K562 (cell line): Measurements from ENCODE around the gene ABCD3. TPM values are rescaled to one million over a fixed set of nuclear protein-coding genes. Genes with fewer than 3 reads are reported as not detected.

Experiments used
- AFF1 ChIP-seq, 2 experiments: fragments of 450-650 bp; IDR thresholded peaks; 2 replicates each; pipeline ENCODE4 v1.6.1; 2018; ENCODE audit warnings: mild to moderate bottlenecking in 2 of 2, low read depth in 1 of 2; ENCODE audit not compliant: partially characterized antibody in 2 of 2
- GTF2A2 ChIP-seq: IDR thresholded peaks from 2 replicates; pipeline ENCODE4 v1.6.1; 2016; ENCODE audit warnings: mild to moderate bottlenecking, missing genetic modification characterization, missing compliant biosample characterization
- UBTF ChIP-seq, 2 experiments: IDR thresholded peaks; 2 replicates each; pipeline ENCODE4 v1.6.1; 2012; ENCODE audit warnings: improper control_type of control experiment in 2 of 2, low read depth in 2 of 2, low read length in 2 of 2, borderline replicate concordance in 1 of 2
- ZFPM2 ChIP-seq: fragments of 250-450 bp; sonication (Bioruptor Pico); IDR thresholded peaks from 2 replicates; pipeline ENCODE4 v1.5.1; 2022; ENCODE audit warnings: mild to moderate bottlenecking
- polyA plus RNA-seq, 8 experiments: library from polyadenylated mRNA; depleted of rRNA in 4 of 8; stranded (reverse) in 5 of 8; unstranded in 3 of 8; fragments of >200 nt; fragmentation: Nextera tagmentation in 2 of 8; fragmentation: Illumina TruSeq in 1 of 8; extraction: Ambion mirVana in 2 of 8; extraction: Trizol in 1 of 8; gene quantifications; 2 replicates each; pipeline versions ENCODE4 v1.2.1 to v1.2.3, GENCODE V29; 2011 to 2014; ENCODE audit warnings: inconsistent platforms in 1 of 8, missing spikeins in 1 of 8
- total RNA-seq, 7 experiments: library from RNA; depleted of rRNA in 6 of 7; stranded (reverse); fragments of >200 nt in 6 of 7; fragmentation: Illumina TruSeq in 2 of 7; extraction: Trizol in 2 of 7; gene quantifications; 2 replicates each; pipeline versions ENCODE4 v1.2.1 to v1.2.3, GENCODE V29; 2011 to 2021; ENCODE audit warnings: low replicate concordance in 1 of 7

Gene ABCD3
- total and polyA plus RNA-seq, 9 of the 15 experiments (the other 6 are each of a cell fraction or from before 2014, with no cell fraction given): 11.0 to 30.7 (median 15.5) TPM

- TF ChIP-seq AFF1 (IDR thresholded peaks at IDR 0.05; ENCODE audit: low read depth in 1 of 2, partially characterized antibody in 2 of 2) (no peak), ZFPM2 (CRISPR knock-in tag) (no peak), GTF2A2 (tag) (no peak), UBTF (IDR thresholded peaks at IDR 0.05; ENCODE audit: borderline replicate concordance in 1 of 2, low read depth in 2 of 2, low read length in 2 of 2) (no peak)
Measured at GRCh38 chr1:94529416-94529815, 111.2 kb downstream of the ABCD3 start (continued).
